Measurements from ENCODE around the gene PRSS8.

PRSS8 gene

DNA sequence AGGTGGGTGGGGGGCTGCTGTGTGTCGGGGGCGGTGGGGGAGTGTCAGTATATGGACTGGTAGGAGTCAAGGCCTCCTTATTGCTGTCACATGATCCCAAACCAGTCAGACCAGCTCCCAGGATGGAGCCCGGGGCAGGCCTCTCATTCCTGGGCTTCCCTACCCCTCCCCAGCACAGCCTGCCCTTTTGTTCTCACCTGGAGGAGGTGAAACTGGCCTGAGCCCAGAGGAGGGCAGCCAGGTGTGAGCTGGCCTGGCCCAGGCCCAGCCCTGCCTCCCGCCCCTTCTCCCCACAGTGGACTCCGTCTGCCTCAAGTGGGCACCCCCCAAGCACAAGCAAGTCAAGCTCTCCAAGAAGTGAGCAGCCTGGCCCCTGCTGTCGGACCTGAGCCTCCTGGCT is 4.6 kb downstream of the PRSS8 start:
- no peak for DNase-seq (ENCODE audit: low read depth)
- TF ChIP-seq, protein P1, sequence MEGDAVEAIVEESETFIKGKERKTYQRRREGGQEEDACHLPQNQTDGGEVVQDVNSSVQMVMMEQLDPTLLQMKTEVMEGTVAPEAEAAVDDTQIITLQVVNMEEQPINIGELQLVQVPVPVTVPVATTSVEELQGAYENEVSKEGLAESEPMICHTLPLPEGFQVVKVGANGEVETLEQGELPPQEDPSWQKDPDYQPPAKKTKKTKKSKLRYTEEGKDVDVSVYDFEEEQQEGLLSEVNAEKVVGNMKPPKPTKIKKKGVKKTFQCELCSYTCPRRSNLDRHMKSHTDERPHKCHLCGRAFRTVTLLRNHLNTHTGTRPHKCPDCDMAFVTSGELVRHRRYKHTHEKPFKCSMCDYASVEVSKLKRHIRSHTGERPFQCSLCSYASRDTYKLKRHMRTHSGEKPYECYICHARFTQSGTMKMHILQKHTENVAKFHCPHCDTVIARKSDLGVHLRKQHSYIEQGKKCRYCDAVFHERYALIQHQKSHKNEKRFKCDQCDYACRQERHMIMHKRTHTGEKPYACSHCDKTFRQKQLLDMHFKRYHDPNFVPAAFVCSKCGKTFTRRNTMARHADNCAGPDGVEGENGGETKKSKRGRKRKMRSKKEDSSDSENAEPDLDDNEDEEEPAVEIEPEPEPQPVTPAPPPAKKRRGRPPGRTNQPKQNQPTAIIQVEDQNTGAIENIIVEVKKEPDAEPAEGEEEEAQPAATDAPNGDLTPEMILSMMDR (IDR thresholded peaks at IDR 0.05; ENCODE audit: insufficient read depth, low read depth, low read length, missing control alignments), result no peak
- no peak overlapping the region for H3K4me3 ChIP-seq (ENCODE audit: low read depth, low read length)

- DNase-seq (ENCODE audit: low read depth), result no peak
- no peak overlapping the region for H3K4me3 ChIP-seq (ENCODE audit: low read depth, low read length)
- TF ChIP-seq, protein P1 (IDR thresholded peaks at IDR 0.05; ENCODE audit: insufficient read depth, low read depth, low read length, missing control alignments), result no peak
Observed at GRCh38 chr16:31130336-31130891, 5.1 kb downstream of the PRSS8 start.

GRCh38 chr16:31129568-31130335 is 5.8 kb downstream of the PRSS8 start:
- no peak for DNase-seq (ENCODE audit: low read depth)
- TF ChIP-seq, protein P1 (IDR thresholded peaks at IDR 0.05; ENCODE audit: insufficient read depth, low read depth, low read length, missing control alignments), result no peak
- H3K4me3 ChIP-seq (ENCODE audit: low read depth, low read length), result no peak overlapping the region

GRCh38 chr16:31128711-31129567 is 6.6 kb downstream of the PRSS8 start:
- no peak overlapping the region for H3K4me3 ChIP-seq (ENCODE audit: low read depth, low read length)
- DNase-seq (ENCODE audit: low read depth), result no peak
- TF ChIP-seq, protein P1 (IDR thresholded peaks at IDR 0.05; ENCODE audit: insufficient read depth, low read depth, low read length, missing control alignments), result no peak

DNA sequence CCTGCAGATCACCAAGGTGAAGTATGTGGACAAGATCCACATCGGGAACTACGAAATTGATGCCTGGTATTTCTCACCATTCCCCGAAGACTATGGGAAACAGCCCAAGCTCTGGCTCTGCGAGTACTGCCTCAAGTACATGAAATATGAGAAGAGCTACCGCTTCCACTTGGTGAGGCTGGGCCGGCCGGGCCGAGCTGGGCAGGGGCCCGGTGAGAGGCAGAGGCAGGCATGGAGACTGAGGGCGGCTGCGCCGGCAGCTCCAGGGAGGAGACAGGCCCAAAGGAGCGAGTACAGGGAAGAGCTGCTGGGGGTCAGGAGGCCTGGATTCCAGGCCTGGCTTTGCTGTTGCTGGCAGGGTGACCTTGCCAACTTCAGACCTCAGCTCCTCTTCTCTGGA is 8.3 kb downstream of the PRSS8 start:
- TF ChIP-seq, protein P1 (IDR thresholded peaks at IDR 0.05; ENCODE audit: insufficient read depth, low read depth, low read length, missing control alignments), result no peak
- DNase-seq (ENCODE audit: low read depth), result no peak
- no peak overlapping the region for H3K4me3 ChIP-seq (ENCODE audit: low read depth, low read length)

DNA sequence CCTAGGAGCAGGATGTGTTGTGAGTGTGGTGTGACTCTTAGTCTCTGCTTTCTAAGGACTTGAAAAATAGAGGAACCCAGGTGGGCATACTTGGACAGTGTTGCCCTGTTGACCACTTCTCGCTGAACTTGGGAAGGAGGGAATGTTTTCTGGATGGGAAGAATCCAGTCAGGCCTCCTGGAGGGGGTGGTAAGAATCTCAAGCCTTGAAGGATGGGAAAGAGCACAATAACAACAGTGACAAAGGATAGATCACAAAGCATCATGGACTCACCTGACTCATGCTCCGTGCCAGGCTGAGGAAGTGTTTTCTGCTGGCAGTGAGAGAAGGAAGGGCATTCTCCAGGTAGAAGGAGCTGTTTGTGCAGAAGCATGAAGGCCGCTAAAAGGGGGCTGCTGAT is 9.7 kb downstream of the PRSS8 start:
- no peak for DNase-seq (ENCODE audit: low read depth)
- H3K4me3 ChIP-seq (ENCODE audit: low read depth, low read length), result no peak overlapping the region
- TF ChIP-seq, protein P1 (IDR thresholded peaks at IDR 0.05; ENCODE audit: insufficient read depth, low read depth, low read length, missing control alignments), result no peak

Measured in GM12865 (cell line).